Stimulated activated CD8-positive, alpha-beta memory T cell treated with anti-CD3 and anti-CD28 coated beads, Interleukin-12 subunit alpha, Interleukin-12 subunit beta, amount 100 ng/mL, for 4 hours (primary cell): ENCODE data around the gene ARHGAP31.

Source experiments
- DNase-seq: peaks from one replicate; pipeline ENCODE4 v3.0.0-alpha.2; 2020; ENCODE audit warnings: low read depth

Gene ARHGAP31

GRCh38 chr3:119395923-119396358, 101.8 kb downstream of the ARHGAP31 start:
- DNase-seq = no peak

GRCh38 chr3:119396870-119397269, 102.7 kb downstream of the ARHGAP31 start:
- DNase-seq = no peak

GRCh38 chr3:119400466-119400865, 106.3 kb downstream of the ARHGAP31 start:
- no peak for DNase-seq

GRCh38 chr3:119401069-119401468, 106.9 kb downstream of the ARHGAP31 start:
- no peak for DNase-seq

GRCh38 chr3:119401503-119402440, 107.6 kb downstream of the ARHGAP31 start:
- no peak for DNase-seq

- no peak for DNase-seq
Measured at GRCh38 chr3:119402791-119403190, 108.6 kb downstream of the ARHGAP31 start.

- no peak for DNase-seq
Measured at GRCh38 chr3:119403201-119403600, 109.0 kb downstream of the ARHGAP31 start.

GRCh38 chr3:119405315-119405714, 111.1 kb downstream of the ARHGAP31 start:
- no peak for DNase-seq

GRCh38 chr3:119408243-119408950, 114.2 kb downstream of the ARHGAP31 start:
- no peak for DNase-seq

GRCh38 chr3:119409844-119410243, 115.7 kb downstream of the ARHGAP31 start:
- no peak for DNase-seq

GRCh38 chr3:119413603-119414280, 119.6 kb downstream of the ARHGAP31 start:
- DNase-seq = no peak

GRCh38 chr3:119416873-119417272, 122.7 kb downstream of the ARHGAP31 start:
- no peak for DNase-seq

- no peak for DNase-seq
Measured at GRCh38 chr3:119417771-119418512, 123.8 kb downstream of the ARHGAP31 start.

GRCh38 chr3:119418641-119419040, 124.5 kb downstream of the ARHGAP31 start:
- DNase-seq = no peak

GRCh38 chr3:119420196-119420595, 126.0 kb downstream of the ARHGAP31 start:
- no peak for DNase-seq

GRCh38 chr3:119427669-119428068, 133.5 kb downstream of the ARHGAP31 start:
- no peak for DNase-seq

GRCh38 chr3:119428538-119428937, 134.4 kb downstream of the ARHGAP31 start:
- no peak for DNase-seq

GRCh38 chr3:119433613-119434325, 139.6 kb downstream of the ARHGAP31 start:
- DNase-seq = no peak

- no peak for DNase-seq
Measured at GRCh38 chr3:119434703-119435102, 140.5 kb downstream of the ARHGAP31 start.

GRCh38 chr3:119436977-119437376, 142.8 kb downstream of the ARHGAP31 start:
- no peak for DNase-seq

- no peak for DNase-seq
Measured at GRCh38 chr3:119437691-119438258, 143.6 kb downstream of the ARHGAP31 start.
